Measurements from ENCODE around the gene FAM170B.

DNA sequence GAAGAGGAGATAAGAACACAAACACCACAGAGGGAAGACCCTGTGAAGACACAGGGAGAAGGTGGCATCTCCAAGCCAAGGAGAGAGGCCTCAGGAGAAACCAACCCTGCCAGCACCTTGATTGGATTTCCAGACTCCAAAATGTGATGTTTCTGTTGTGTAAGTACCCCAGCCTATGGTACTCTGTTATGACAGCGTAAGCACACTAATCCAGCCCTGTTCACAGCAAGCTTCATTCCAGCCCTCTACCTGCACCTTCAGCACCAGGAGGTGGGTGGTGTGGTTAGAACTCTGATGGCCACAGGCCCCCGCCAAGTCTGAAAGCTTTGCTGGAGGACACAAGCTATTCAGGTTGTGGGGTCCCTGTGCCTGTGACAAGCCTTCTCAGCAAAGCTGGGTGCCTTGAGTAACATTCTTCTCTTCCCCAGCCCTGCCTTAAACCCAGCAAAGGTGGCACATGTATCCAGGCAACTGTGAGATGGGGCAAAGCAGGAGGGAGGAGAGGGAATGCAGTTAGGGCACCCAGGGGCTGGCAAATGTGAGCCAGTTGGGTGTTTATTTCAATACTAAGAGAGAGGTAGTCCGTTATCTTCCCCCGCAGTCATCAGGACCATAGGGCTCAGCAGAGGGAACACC, 23.0 kb downstream of the FAM170B start:
- TF ChIP-seq, protein P1, sequence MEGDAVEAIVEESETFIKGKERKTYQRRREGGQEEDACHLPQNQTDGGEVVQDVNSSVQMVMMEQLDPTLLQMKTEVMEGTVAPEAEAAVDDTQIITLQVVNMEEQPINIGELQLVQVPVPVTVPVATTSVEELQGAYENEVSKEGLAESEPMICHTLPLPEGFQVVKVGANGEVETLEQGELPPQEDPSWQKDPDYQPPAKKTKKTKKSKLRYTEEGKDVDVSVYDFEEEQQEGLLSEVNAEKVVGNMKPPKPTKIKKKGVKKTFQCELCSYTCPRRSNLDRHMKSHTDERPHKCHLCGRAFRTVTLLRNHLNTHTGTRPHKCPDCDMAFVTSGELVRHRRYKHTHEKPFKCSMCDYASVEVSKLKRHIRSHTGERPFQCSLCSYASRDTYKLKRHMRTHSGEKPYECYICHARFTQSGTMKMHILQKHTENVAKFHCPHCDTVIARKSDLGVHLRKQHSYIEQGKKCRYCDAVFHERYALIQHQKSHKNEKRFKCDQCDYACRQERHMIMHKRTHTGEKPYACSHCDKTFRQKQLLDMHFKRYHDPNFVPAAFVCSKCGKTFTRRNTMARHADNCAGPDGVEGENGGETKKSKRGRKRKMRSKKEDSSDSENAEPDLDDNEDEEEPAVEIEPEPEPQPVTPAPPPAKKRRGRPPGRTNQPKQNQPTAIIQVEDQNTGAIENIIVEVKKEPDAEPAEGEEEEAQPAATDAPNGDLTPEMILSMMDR (IDR thresholded peaks at IDR 0.05 in 8 of 11, conservative IDR thresholded peaks at IDR 0.05 in 3 of 11): no peak
- no peak for TF ChIP-seq POLR2AphosphoS5 (IDR thresholded peaks at IDR 0.05)
